Loucy (cell line): ENCODE measurements around the gene TMED10.

Experiments
- CTCF ChIP-seq: fragments of 200-600 bp; sonication (generic); conservative IDR thresholded peaks from 2 replicates; pipeline ENCODE4 v1.5.1; 2014; ENCODE audit warnings: mild to moderate bottlenecking, antibody characterized with exemption, low read length
- EZH2phosphoT487 ChIP-seq: fragments of 200-600 bp; IDR thresholded peaks from 2 replicates; pipeline ENCODE4 v1.6.1; 2018; ENCODE audit warnings: antibody characterized with exemption, mild to moderate bottlenecking, moderate library complexity, borderline replicate concordance

- no peak for TF ChIP-seq CTCF
- TF ChIP-seq EZH2phosphoT487: no peak
Measured at GRCh38 chr14:75200451-75200850, 24.0 kb upstream of the TMED10 start.
